NCI-H1694 (cell line): ENCODE data around the gene MYCBPAP.

Experiments
- DNase-seq: peaks from one replicate; lab custom pipeline; 2025; lab: John Stamatoyannopoulos, UW

Gene MYCBPAP

GRCh38 chr17:50558091-50558490, 49.9 kb downstream of the MYCBPAP start:
- no peak for DNase-seq

- no peak for DNase-seq
These were observed 50.3 kb downstream of the MYCBPAP start for GRCh38 chr17:50558581-50558940.

- DNase-seq = no peak
These were observed 50.8 kb downstream of the MYCBPAP start for GRCh38 chr17:50558941-50559614.

GRCh38 chr17:50559674-50560184, 51.5 kb downstream of the MYCBPAP start:
- no peak for DNase-seq

- peak; percentile 80 for DNase-seq
These were observed 52.1 kb downstream of the MYCBPAP start, which contains the start of gene CACNA1G for GRCh38 chr17:50560185-50560824. TSS of gene CACNA1G (plus strand) at chr17:50560715. CDS start at chr17:50561460, 745 bp downstream.

- no peak for DNase-seq
These were observed 52.9 kb downstream of the MYCBPAP start for GRCh38 chr17:50560931-50561745.

- DNase-seq = no peak
These were observed 53.5 kb downstream of the MYCBPAP start for GRCh38 chr17:50561746-50562141.

- DNase-seq = no peak
These were observed 54.2 kb downstream of the MYCBPAP start for GRCh38 chr17:50562242-50563091.

- no peak for DNase-seq
These were observed 54.9 kb downstream of the MYCBPAP start for GRCh38 chr17:50563092-50563511.

- DNase-seq = peak; percentile 68
These were observed 56.7 kb downstream of the MYCBPAP start for GRCh38 chr17:50564916-50565315.

- peak; percentile 55 for DNase-seq
These were observed 57.4 kb downstream of the MYCBPAP start for GRCh38 chr17:50565402-50566350.

GRCh38 chr17:50566886-50567285, 58.6 kb downstream of the MYCBPAP start:
- no peak for DNase-seq

- no peak for DNase-seq
These were observed 60.4 kb downstream of the MYCBPAP start for GRCh38 chr17:50568659-50569058.

GRCh38 chr17:50569592-50569991, 61.4 kb downstream of the MYCBPAP start:
- no peak for DNase-seq

- no peak for DNase-seq
These were observed 61.8 kb downstream of the MYCBPAP start for GRCh38 chr17:50570032-50570431.

GRCh38 chr17:50570528-50570927, 62.3 kb downstream of the MYCBPAP start:
- no peak for DNase-seq

GRCh38 chr17:50571681-50572080, 63.4 kb downstream of the MYCBPAP start:
- no peak for DNase-seq

GRCh38 chr17:50572541-50572940, 64.3 kb downstream of the MYCBPAP start:
- DNase-seq = no peak

GRCh38 chr17:50573866-50574611, 65.8 kb downstream of the MYCBPAP start:
- DNase-seq = no peak
